Stomach smooth muscle (tissue), 2 donors: ENCODE measurements around the gene NR1I2.

Experiments used
- H3K27ac ChIP-seq: one replicate; pipeline ENCODE4 v1.7.0; 2013; ENCODE audit warnings: mild to moderate bottlenecking, low read length, inconsistent platforms
- H3K27me3 ChIP-seq, 2 donors: one replicate each; pipeline ENCODE4 v1.7.0; 2013; ENCODE audit warnings: low read length in 2 of 2; ENCODE audit not compliant: insufficient read depth in 2 of 2, control insufficient read depth in 1 of 2
- H3K36me3 ChIP-seq, 2 donors: one replicate each; pipeline ENCODE4 v1.7.0; 2013; ENCODE audit warnings: low read length in 2 of 2; ENCODE audit not compliant: control insufficient read depth in 2 of 2, insufficient read depth in 2 of 2
- H3K4me1 ChIP-seq: one replicate; pipeline ENCODE4 v1.7.0; 2013; ENCODE audit warnings: low read length; ENCODE audit not compliant: control insufficient read depth, insufficient read depth
- H3K4me3 ChIP-seq, 2 donors: one replicate each; pipeline ENCODE4 v1.7.0; 2013; ENCODE audit warnings: low read length in 2 of 2
- H3K9ac ChIP-seq, 2 donors: one replicate each; pipeline ENCODE4 v1.7.0; 2013; ENCODE audit warnings: low read length in 2 of 2, mild to moderate bottlenecking in 1 of 2
- H3K9me3 ChIP-seq, 2 donors: one replicate each; pipeline ENCODE4 v1.7.0; 2013; ENCODE audit warnings: low read length in 2 of 2; ENCODE audit not compliant: control insufficient read depth in 2 of 2
- donor health status: healthy.
- donor health status: Pancreatic carcinoma.

The NR1I2 gene

DNA sequence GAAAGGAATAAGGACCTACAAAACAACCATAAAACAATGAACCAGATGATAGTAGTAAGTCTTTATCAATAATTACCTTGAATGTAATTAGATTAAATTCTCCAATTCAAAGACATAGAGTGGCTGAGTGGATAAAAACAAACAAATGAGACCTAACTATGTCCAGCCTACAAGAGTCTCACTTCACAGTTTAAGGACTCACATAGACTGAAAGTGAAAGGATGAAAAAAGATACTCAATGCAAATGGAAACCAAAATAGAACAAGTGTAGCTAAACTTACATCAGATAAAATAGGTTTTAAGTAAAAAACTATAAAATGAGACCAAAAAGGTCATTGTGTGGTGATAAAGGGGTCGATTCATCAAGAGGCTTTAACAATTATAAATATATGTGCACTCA lies 21.9 kb upstream of the NR1I2 start:
- Histone ChIP-seq H3K9ac (no peak overlapping the region), H3K27ac (no peak overlapping the region), H3K27me3 (no peaks in the 10 kb centered on the region), H3K36me3 (no peaks in the 10 kb centered on the region), H3K4me3 (no peak overlapping the region), H3K4me1 (no peaks in the 10 kb centered on the region), H3K9me3 (no peaks in the 10 kb centered on the region)

DNA sequence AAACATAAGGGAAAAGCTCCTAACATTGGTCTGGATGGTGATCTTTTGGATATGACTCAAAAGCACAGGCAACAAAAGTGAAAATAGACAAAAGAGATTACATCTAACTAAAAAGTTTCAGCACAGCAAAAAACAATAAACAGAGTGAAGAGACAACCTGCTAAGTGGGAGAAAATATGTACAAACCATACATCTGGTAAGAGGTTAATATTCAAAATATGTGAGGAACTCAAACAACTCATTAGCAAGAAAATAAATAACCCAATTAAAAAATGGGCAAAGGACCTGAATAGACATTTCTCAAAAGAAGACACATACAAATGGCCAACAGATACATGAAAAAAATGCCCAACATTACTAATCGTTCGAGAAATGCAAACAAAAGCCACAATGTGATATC lies 19.0 kb upstream of the NR1I2 start:
- no peak overlapping the region for H3K4me3 ChIP-seq
- no peak overlapping the region for H3K27ac ChIP-seq
- no peaks in the 10 kb centered on the region for H3K36me3 ChIP-seq
- H3K9me3 ChIP-seq = no peaks in the 10 kb centered on the region
- H3K4me1 ChIP-seq = no peaks in the 10 kb centered on the region
- no peak overlapping the region for H3K9ac ChIP-seq
- H3K27me3 ChIP-seq = no peaks in the 10 kb centered on the region

DNA sequence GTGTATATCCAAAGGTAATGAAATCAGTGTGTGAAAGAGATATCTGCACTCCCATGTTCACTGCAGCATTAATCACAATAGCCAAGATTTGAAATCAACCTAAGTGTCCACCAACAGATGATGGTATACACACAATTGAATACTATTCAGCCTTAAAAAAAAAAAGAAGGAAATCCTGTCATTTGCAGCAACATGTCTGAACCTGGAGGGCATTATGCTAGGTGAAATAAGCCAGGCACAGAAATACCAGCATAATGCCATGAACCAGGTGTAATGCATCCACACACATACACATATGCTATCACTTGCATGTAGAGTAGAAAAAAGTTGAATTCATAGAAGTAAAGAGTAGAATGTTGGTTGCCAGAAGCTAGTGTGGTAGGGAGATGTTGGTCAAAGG lies 18.4 kb upstream of the NR1I2 start:
- no peak overlapping the region for H3K4me3 ChIP-seq
- H3K9ac ChIP-seq = no peak overlapping the region
- H3K9me3 ChIP-seq = no peaks in the 10 kb centered on the region
- H3K27me3 ChIP-seq = no peaks in the 10 kb centered on the region
- no peaks in the 10 kb centered on the region for H3K4me1 ChIP-seq
- no peak overlapping the region for H3K27ac ChIP-seq
- no peaks in the 10 kb centered on the region for H3K36me3 ChIP-seq

DNA sequence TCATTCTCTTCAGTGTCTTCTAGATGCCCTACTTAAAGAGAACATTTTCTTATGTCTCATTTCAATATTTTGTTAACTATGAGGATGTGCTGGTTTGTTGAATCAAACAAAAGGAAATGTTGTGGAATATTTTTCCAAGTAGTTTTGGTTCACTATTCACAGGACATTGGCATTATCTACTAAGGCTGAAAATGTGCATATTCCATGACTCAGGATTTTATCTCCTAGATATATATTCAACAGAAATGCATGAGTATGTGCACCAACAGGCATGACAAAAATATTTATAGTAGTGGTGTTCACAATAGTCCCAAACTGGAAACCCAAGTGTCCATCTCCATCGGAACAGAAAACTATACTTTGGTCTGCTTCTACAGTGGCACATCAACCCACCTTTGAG lies 16.7 kb upstream of the NR1I2 start:
- Histone ChIP-seq H3K4me3 (no peak overlapping the region), H3K4me1 (no peaks in the 10 kb centered on the region), H3K36me3 (no peaks in the 10 kb centered on the region), H3K9ac (no peak overlapping the region), H3K9me3 (no peaks in the 10 kb centered on the region), H3K27ac (no peak overlapping the region), H3K27me3 (no peaks in the 10 kb centered on the region)

DNA sequence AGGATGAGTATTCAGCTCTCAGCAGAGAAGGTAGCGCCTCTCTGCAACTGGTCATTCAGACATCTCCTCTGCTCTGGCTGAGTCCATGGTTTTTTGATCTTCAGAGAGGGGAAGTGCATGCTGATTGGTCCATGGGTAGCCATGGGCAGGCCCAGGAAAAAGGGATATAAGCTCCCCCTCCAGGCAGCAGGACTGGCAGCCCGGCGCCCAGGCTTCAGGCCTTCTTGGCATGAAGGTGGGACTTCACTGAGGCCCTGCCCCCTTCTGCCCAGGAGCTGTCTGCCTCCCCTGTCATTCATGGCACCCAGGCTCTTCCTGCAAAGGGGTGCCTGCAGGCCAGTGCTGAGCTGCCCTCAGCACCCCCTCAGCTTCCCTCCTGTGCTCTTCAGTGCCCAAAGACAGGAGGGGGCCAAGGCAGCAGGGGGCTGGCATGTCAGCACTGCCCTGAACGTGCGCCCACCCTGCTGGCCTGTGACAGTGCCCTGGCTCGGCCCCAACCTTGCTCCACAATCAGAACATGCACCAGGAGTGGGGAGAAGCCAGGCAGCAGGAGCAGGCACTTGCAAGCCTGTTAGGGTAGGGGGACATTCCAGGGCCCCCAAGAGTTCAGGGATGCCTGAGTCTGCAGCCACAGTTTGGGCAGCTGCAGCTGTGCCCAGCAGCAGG lies 13.8 kb upstream of the NR1I2 start:
- no peaks in the 10 kb centered on the region for H3K9me3 ChIP-seq
- H3K4me1 ChIP-seq = no peaks in the 10 kb centered on the region
- H3K9ac ChIP-seq = no peak overlapping the region
- H3K4me3 ChIP-seq = no peak overlapping the region
- H3K36me3 ChIP-seq = no peaks in the 10 kb centered on the region
- H3K27me3 ChIP-seq = no peaks in the 10 kb centered on the region
- H3K27ac ChIP-seq = no peak overlapping the region

DNA sequence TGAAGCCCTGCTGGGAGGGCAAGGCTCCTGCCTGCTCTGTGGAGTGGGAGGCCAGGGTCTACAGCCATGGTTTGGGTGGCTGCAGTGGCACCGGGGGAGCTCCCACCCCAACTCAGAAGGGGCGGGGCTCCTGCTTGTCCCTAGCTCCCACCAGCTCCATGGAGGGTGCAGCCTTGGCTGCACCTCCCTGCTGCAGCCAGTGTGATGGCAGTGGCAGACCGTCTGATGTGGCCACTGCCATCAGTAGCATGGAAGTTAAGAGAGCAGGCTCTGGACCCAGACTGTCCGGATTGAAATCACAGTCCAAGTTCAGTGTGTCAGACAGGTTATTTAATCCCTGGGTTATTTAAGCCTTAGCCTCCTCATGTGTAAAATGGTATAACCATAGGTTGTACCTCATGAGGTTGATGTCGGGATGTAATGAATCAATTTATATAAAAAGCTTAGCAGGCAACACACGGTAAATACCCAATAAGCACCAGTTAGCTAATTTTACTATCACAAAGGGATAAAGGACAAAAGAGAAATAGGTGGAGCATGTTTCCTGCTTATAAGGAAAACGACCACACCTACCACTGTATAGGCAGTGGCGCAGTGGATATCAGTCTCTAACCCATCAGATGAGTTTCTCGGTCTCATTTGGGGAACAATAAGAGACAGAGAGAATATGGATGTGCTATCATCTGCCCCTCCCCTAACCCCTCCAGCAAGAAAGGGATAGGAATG lies 13.1 kb upstream of the NR1I2 start:
- no peak overlapping the region for H3K27ac ChIP-seq
- H3K36me3 ChIP-seq = no peaks in the 10 kb centered on the region
- H3K27me3 ChIP-seq = no peaks in the 10 kb centered on the region
- H3K9ac ChIP-seq = no peak overlapping the region
- H3K4me3 ChIP-seq = no peak overlapping the region
- H3K4me1 ChIP-seq = no peaks in the 10 kb centered on the region
- no peaks in the 10 kb centered on the region for H3K9me3 ChIP-seq

DNA sequence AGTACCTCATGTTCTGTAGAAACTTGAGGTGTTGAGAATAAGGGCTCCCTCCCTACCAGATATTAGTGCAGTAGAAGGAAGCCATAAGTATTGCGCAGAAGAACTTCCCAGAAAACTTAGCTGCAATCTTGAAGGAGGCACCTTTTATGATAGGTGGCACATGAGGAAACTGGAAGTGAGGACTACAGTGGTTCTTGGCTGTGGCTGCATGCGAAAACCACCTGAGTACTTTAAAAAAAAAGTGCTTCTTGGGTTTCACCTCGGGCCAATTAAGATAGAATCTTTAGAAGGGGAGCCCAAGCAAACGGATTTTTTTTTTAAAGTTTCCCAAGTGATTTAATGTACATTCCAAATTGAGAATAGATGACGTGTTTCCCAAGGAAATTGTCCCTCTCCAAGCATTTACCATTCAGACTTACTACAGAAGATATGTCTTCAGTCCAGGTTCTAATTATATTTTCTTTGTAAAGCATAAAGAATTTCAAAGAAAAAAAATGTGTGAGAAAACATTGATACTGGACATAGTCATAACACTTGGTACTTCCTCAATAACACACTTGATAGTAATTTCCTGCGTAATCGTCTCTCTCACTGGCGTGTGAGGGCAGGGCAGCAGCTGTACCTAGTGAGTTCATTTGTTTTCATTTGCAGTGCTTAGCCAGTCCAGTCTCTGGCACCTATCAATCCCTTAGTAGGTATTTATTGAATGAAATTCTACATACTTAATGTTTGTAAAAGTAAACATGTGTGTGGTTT lies 12.3 kb upstream of the NR1I2 start:
- Histone ChIP-seq H3K36me3 (no peaks in the 10 kb centered on the region), H3K27ac (no peak overlapping the region), H3K4me3 (no peak overlapping the region), H3K27me3 (no peaks in the 10 kb centered on the region), H3K9me3 (no peaks in the 10 kb centered on the region), H3K4me1 (no peaks in the 10 kb centered on the region), H3K9ac (no peak overlapping the region)

DNA sequence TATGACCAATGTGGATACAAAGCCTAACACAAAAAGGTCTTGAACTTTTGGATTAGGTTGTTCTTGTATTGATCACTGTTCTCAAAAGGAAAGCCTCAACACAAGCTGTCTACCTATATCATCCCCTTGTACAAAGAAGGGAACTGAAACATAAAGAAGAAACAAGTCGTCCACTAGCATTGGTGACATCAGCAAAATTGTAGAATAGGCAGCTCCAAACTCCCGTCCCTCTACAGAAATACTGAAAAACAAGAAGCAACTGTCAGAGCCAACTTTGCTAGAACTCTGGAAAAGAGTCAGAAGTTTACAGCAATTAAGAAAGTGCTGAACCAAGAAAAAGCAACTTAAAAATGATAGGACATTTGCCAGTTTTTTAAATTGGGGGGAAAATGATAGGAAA lies 7.5 kb upstream of the NR1I2 start:
- Histone ChIP-seq H3K36me3 (no peaks in the 10 kb centered on the region), H3K27ac (no peak overlapping the region), H3K9ac (no peak overlapping the region), H3K9me3 (peaks cover 0 to 4% of the 10 kb centered on the region in 2 donors), H3K27me3 (no peaks in the 10 kb centered on the region), H3K4me1 (no peaks in the 10 kb centered on the region), H3K4me3 (no peak overlapping the region)

DNA sequence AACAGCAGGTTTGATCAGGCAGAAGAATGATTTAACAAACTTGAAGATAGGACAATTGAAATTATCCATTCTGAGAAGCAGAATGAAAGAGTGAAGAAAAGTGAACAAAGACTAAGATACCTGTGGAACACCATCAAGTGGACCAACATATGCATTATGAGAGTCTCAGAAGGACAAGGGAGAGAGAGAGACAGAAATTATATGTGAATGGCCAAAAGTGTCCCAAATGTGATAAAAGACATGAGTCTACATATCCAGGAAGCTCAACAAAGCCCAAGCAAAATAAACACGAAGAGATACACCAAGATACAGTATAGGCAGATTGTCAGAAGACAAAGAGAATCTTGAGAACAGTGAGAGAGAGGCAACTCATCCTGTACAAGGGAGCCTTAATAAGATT lies 5.6 kb upstream of the NR1I2 start:
- Histone ChIP-seq H3K4me3 (no peak overlapping the region), H3K36me3 (no peaks in the 10 kb centered on the region), H3K27ac (no peak overlapping the region), H3K27me3 (no peaks in the 10 kb centered on the region), H3K9ac (no peak overlapping the region), H3K9me3 (peaks cover 0 to 4% of the 10 kb centered on the region in 2 donors), H3K4me1 (no peaks in the 10 kb centered on the region)

DNA sequence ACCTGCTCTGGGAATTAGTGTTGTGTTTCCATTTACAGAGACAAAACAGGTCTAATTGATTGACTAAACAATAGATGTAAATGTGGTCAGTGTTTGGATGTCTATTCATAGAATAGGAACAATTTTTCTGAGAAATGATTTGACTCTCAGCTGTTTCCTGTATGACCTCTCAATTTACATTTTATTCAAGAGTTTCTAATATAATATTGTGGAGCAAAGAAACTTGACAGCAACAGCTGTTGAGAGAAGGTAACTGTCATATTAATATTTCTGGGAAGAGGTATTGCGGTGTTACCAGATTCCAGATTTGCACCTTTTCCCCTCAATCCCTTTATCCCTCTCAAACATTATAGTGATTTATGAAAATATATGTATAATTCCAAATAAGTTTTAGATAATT lies 3.7 kb upstream of the NR1I2 start:
- Histone ChIP-seq H3K4me3 (no peak overlapping the region), H3K36me3 (no peaks in the 10 kb centered on the region), H3K9me3 (peaks cover 0 to 4% of the 10 kb centered on the region in 2 donors), H3K27me3 (no peaks in the 10 kb centered on the region), H3K27ac (no peak overlapping the region), H3K9ac (no peak overlapping the region), H3K4me1 (no peaks in the 10 kb centered on the region)

DNA sequence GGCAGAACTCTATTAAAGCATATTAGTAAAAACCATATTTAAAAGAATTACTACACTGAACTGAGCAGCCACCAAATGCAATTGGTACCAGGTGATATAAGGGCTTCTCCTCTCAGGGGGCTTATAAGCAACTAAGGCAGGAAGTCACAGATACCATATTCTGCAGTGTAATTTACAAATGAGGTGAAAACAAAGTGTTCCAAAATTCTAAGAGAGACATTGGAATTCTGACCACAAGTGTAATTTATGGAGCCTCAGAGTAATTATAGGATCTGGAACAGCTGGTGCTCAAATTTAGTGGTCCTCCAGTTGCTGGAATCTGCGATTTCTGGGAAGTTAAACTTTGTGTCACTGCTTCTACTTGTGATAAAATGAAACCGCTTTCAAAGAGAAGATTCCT lies 3.1 kb upstream of the NR1I2 start:
- Histone ChIP-seq H3K4me1 (no peaks in the 10 kb centered on the region), H3K27me3 (no peaks in the 10 kb centered on the region), H3K36me3 (no peaks in the 10 kb centered on the region), H3K4me3 (no peak overlapping the region), H3K9me3 (peaks cover 0 to 4% of the 10 kb centered on the region in 2 donors), H3K27ac (no peak overlapping the region), H3K9ac (no peak overlapping the region)
